GM12873 (cell line): Measurements from ENCODE around the gene SHISAL1.

Source experiments
- CTCF ChIP-seq: IDR thresholded peaks from 2 replicates; pipeline ENCODE4 v1.5.1; 2012; ENCODE audit warnings: low read depth, mild to moderate bottlenecking, moderate library complexity, low read length, control low read depth; ENCODE audit not compliant: insufficient read depth; ENCODE audit errors: missing control alignments

The SHISAL1 gene

GRCh38 chr22:44304354-44304753 lies 8.4 kb downstream of the SHISAL1 start:
- TF ChIP-seq CTCF: no peak

GRCh38 chr22:44301039-44301438 lies 11.7 kb downstream of the SHISAL1 start:
- TF ChIP-seq CTCF: no peak

GRCh38 chr22:44299124-44299523 lies 13.6 kb downstream of the SHISAL1 start:
- TF ChIP-seq CTCF: no peak

- TF ChIP-seq CTCF: no peak
These were observed 14.2 kb downstream of the SHISAL1 start for GRCh38 chr22:44298406-44299091.

- TF ChIP-seq CTCF: no peak
These were observed 15.2 kb downstream of the SHISAL1 start for GRCh38 chr22:44297470-44298061.

- TF ChIP-seq CTCF: no peak
These were observed 17.3 kb downstream of the SHISAL1 start for GRCh38 chr22:44295406-44295805.

GRCh38 chr22:44293876-44294275 lies 18.9 kb downstream of the SHISAL1 start:
- no peak for TF ChIP-seq CTCF
